CD4-positive, CD25-positive, alpha-beta regulatory T cell (primary cell): Measurements from ENCODE around the gene ERFL. TPM values are rescaled to one million over a fixed set of nuclear protein-coding genes. Genes with fewer than 3 reads are reported as not detected.
A peak's percentile ranks its signal among the peaks of the same experiment; 100 is the strongest.

Experiments used
- ATAC-seq, 2 donors: fragments of 150-1000 bp; cut with Tn5 transposase; one replicate each; pipeline ENCODE4 v1.10.0; 2021; ENCODE audit warnings: low read depth in 2 of 2, moderate number of reproducible peaks in 2 of 2, moderate library complexity in 1 of 2
- DNase-seq, 3 donors: peaks; one replicate each; pipeline versions ENCODE4 v3.0.0 to v3.0.0-alpha.2; 2012 to 2022; ENCODE audit warnings: mixed read lengths in 1 of 3
- H3K27ac ChIP-seq: one replicate; pipeline ENCODE4 v1.7.0; 2013; ENCODE audit warnings: mild to moderate bottlenecking, low read length; ENCODE audit not compliant: insufficient read depth, poor library complexity, severe bottlenecking
- H3K27me3 ChIP-seq: one replicate; pipeline ENCODE4 v1.7.0; 2013; ENCODE audit warnings: low read length; ENCODE audit not compliant: control insufficient read depth, insufficient read depth
- H3K36me3 ChIP-seq: one replicate; pipeline ENCODE4 v1.7.0; 2013; ENCODE audit warnings: mild to moderate bottlenecking, low read length, moderate library complexity; ENCODE audit not compliant: control insufficient read depth, insufficient read depth
- H3K4me1 ChIP-seq: 2 replicates; pipeline ENCODE4 v1.7.0; 2013; ENCODE audit warnings: mild to moderate bottlenecking, low read length; ENCODE audit not compliant: insufficient read depth, control insufficient read depth, poor library complexity, severe bottlenecking
- H3K4me3 ChIP-seq: one replicate; pipeline ENCODE4 v1.7.0; 2013; ENCODE audit warnings: low read depth, mild to moderate bottlenecking, low read length, moderate library complexity
- H3K9me3 ChIP-seq, 2 experiments: 1 replicate in 1 of 2; 2 replicates in 1 of 2; pipeline ENCODE4 v1.7.0; 2013; ENCODE audit warnings: low read length in 2 of 2, mild to moderate bottlenecking in 1 of 2, moderate library complexity in 1 of 2; ENCODE audit not compliant: control insufficient read depth in 2 of 2
- H3K27ac Mint-ChIP-seq, 3 donors: one replicate each; pipeline ENCODE4 v1.8.0; 2020 to 2022; ENCODE audit warnings: mild to moderate bottlenecking in 3 of 3, mixed read lengths in 3 of 3, moderate library complexity in 2 of 3
- H3K27me3 Mint-ChIP-seq: one replicate; pipeline ENCODE4 v1.8.0; 2022; ENCODE audit warnings: mild to moderate bottlenecking, mixed read lengths
- H3K36me3 Mint-ChIP-seq: one replicate; pipeline ENCODE4 v1.8.0; 2020; ENCODE audit warnings: mixed read lengths
- H3K4me1 Mint-ChIP-seq, 4 donors: one replicate each; pipeline ENCODE4 v1.8.0; 2020 to 2022; ENCODE audit warnings: mixed read lengths in 4 of 4, mild to moderate bottlenecking in 1 of 4
- H3K4me3 Mint-ChIP-seq, 4 donors: one replicate each; pipeline ENCODE4 v1.8.0; 2020 to 2022; ENCODE audit warnings: mild to moderate bottlenecking in 4 of 4, mixed read lengths in 4 of 4, moderate library complexity in 3 of 4
- H3K9me3 Mint-ChIP-seq, 7 donors: one replicate each; pipeline ENCODE4 v1.8.0; 2020 to 2022; ENCODE audit warnings: mixed read lengths in 7 of 7, mild to moderate bottlenecking in 3 of 7, moderate library complexity in 2 of 7
- polyA plus RNA-seq, 4 donors: library from polyadenylated mRNA; unstranded; fragments of 300-500 nt; fragmentation: Illumina TruSeq; gene quantifications; one replicate each; pipeline ENCODE4 v1.2.3, GENCODE V29; 2021
- total RNA-seq: library from RNA; stranded (reverse); gene quantifications from one replicate; pipeline ENCODE4 v1.2.3, GENCODE V29; 2022

ERFL gene
- total and polyA plus RNA-seq, 5 donors from 2014 or later = 4.7 TPM; not detected in 4

GRCh38 chr19:41965106-41965505 lies 36.9 kb upstream of the ERFL start:
- no peaks in the 10 kb centered on the region for H3K4me1 ChIP-seq
- H3K4me3 ChIP-seq = no peak overlapping the region
- Mint-ChIP-seq H3K27me3 (no peaks in the 10 kb centered on the region), H3K4me3 (no peak overlapping the region), H3K36me3 (peaks cover 11% of the 10 kb centered on the region), H3K4me1 (no peaks in the 10 kb centered on the region), H3K9me3 (peaks cover 0 to 1% (median 0%) of the 10 kb centered on the region in 7 donors), H3K27ac (no peak overlapping the region)
- DNase-seq (no peak), ATAC-seq (no peak)
- no peak overlapping the region for H3K27ac ChIP-seq
- H3K9me3 ChIP-seq = no peaks in the 10 kb centered on the region
- H3K36me3 ChIP-seq = no peaks in the 10 kb centered on the region
- no peaks in the 10 kb centered on the region for H3K27me3 ChIP-seq

DNA sequence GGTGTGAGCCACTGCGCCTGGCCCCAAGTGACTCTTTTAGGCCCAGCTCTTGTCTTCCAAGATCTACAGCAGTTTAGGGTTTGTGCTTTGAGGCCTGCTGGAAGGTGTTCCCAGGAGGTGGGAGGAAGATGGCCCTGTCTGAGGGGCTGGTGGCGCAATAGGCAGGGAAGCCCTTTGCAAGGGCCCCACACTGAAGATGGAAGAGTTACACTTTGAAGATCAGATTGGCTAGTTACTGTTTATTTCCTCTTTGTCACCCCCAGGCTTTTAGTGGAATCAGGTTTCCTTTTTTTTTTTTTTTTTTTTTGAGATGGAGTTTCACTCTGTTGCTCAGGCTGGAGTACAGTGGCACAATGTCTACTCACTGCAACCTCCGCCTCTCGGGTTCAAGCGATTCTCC lies 32.7 kb upstream of the ERFL start:
- no peak for ATAC-seq
- Histone ChIP-seq H3K4me1 (peaks cover 15% of the 10 kb centered on the region), H3K36me3 (no peaks in the 10 kb centered on the region), H3K4me3 (no peak overlapping the region), H3K27ac (no peak overlapping the region), H3K27me3 (no peaks in the 10 kb centered on the region), H3K9me3 (no peaks in the 10 kb centered on the region)
- Mint-ChIP-seq H3K4me1 (peaks cover 5 to 23% (median 12%) of the 10 kb centered on the region in 4 donors), H3K27me3 (no peaks in the 10 kb centered on the region), H3K27ac (no peak overlapping the region), H3K36me3 (peaks cover 6% of the 10 kb centered on the region), H3K4me3 (peak overlapping the region in 3 of 4 donors; percentile 37 to 78 (median 47)), H3K9me3 (no peaks in the 10 kb centered on the region)
- no peak for DNase-seq

- Mint-ChIP-seq H3K4me3 (peak within 1 kb of the TSS; percentile 85 to 95 (median 92)), H3K4me1 (peaks cover 5 to 23% (median 12%) of the 10 kb centered on the region in 4 donors), H3K9me3 (no peaks in the 10 kb centered on the region), H3K27me3 (no peaks in the 10 kb centered on the region), H3K36me3 (peaks cover 6% of the 10 kb centered on the region), H3K27ac (peak within 1 kb of the TSS; percentile 76 to 92 (median 85))
- Histone ChIP-seq H3K9me3 (no peaks in the 10 kb centered on the region), H3K4me3 (peak within 1 kb of the TSS; percentile 62), H3K4me1 (peaks cover 15% of the 10 kb centered on the region), H3K27ac (peak within 1 kb of the TSS; percentile 81), H3K36me3 (no peaks in the 10 kb centered on the region), H3K27me3 (no peaks in the 10 kb centered on the region)
- DNase-seq (peak; percentile 85 to 93 (median 87)), ATAC-seq (peak; percentile 92 to 95)
These were observed 31.1 kb upstream of the ERFL start, which contains the start of gene RABAC1 for GRCh38 chr19:41959056-41960053. Gene RABAC1 (minus strand): TSS chr19:41959321. CDS start chr19:41959292, 29 bp downstream.

GRCh38 chr19:41958367-41959055 lies 30.3 kb upstream of the ERFL start:
- ATAC-seq = peak; percentile 46 to 59
- H3K27ac Mint-ChIP-seq = peak overlapping the region; percentile 56 to 92 (median 82)
- Histone ChIP-seq H3K4me3 (peak overlapping the region; percentile 51), H3K27ac (peak overlapping the region; percentile 81), H3K27me3 (no peaks in the 10 kb centered on the region), H3K9me3 (no peaks in the 10 kb centered on the region), H3K36me3 (no peaks in the 10 kb centered on the region), H3K4me1 (peaks cover 15% of the 10 kb centered on the region)
- DNase-seq = peak; percentile 76 to 85 (median 81)
- no peaks in the 10 kb centered on the region for H3K9me3 Mint-ChIP-seq
- H3K36me3 Mint-ChIP-seq = peaks cover 6% of the 10 kb centered on the region
- peak overlapping the region; percentile 85 to 95 (median 92) for H3K4me3 Mint-ChIP-seq
- no peaks in the 10 kb centered on the region for H3K27me3 Mint-ChIP-seq
- H3K4me1 Mint-ChIP-seq = peaks cover 5 to 23% (median 12%) of the 10 kb centered on the region in 4 donors

DNA sequence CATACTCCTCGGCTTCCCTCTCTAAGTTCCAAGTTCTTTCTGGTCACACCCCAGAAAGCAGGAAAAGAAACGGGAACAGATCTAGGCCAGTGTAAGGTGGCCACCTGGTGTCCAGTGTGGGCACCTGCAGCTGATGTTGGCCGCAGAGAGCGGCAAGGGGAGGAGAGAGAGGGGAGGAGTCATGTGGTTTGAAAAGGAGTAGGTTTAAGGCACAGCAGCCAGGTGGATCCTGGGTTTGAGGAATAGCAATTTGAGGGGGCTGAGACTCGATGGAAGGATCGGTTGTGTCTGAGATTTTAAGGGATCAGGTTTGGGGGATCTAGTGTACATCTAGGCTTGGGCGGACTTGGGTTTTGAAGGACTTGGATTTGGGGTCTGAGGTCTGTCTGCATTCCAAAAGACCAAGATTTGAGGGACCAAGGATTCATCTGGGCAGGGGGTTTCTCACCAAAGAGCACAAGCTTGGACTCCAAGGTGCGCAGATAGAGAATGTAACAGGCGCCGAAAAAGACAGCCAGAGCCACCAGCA lies 29.7 kb upstream of the ERFL start:
- peak overlapping the region; percentile 69 to 90 (median 82) for H3K27ac Mint-ChIP-seq
- Histone ChIP-seq H3K36me3 (no peaks in the 10 kb centered on the region), H3K4me1 (peaks cover 15% of the 10 kb centered on the region), H3K9me3 (no peaks in the 10 kb centered on the region), H3K27me3 (no peaks in the 10 kb centered on the region), H3K4me3 (peak overlapping the region; percentile 51), H3K27ac (peak overlapping the region; percentile 81)
- peak in 2 of 3 donors; percentile 33 to 64 for DNase-seq
- peak overlapping the region; percentile 85 to 95 (median 92) for H3K4me3 Mint-ChIP-seq
- ATAC-seq = no peak
- peaks cover 5 to 23% (median 12%) of the 10 kb centered on the region in 4 donors for H3K4me1 Mint-ChIP-seq
- H3K36me3 Mint-ChIP-seq = peaks cover 6% of the 10 kb centered on the region
- no peaks in the 10 kb centered on the region for H3K9me3 Mint-ChIP-seq
- no peaks in the 10 kb centered on the region for H3K27me3 Mint-ChIP-seq

DNA sequence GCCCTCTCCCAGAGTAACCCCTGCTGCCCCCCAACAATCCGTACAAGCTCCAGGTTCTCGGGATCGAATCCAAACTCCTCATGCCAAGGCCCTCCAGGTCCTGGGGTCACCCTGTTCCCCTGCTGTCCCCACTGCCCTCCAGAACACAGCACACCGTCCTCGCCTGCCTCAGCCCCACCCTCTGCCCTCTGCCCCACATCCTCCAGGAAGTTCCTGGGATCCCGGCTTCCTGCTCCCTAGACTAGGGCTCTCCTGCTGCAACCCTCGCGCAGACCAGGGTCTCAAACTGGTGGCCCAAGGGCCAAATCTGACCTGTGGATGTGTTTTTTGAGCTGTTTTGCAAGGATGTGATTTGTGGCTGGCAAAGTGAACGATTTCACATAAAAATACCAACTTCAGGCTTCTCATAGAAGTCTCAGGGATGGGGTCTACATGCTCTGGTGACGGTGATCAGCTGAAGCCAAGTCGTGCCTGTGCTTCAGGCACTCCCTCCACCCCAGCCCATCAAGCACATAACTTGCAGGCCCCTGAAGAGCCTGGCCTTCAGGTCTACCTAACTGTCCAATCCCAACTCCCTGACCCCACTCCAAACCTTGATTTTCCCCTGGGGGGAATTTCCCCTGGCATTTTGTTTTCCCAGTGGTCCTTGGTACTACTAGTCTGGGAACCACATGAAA lies 29.1 kb upstream of the ERFL start:
- peaks cover 6% of the 10 kb centered on the region for H3K36me3 Mint-ChIP-seq
- H3K9me3 ChIP-seq = no peaks in the 10 kb centered on the region
- no peak overlapping the region for H3K4me3 ChIP-seq
- no peak for DNase-seq
- no peaks in the 10 kb centered on the region for H3K27me3 ChIP-seq
- peak overlapping the region in 2 of 3 donors; percentile 69 to 82 for H3K27ac Mint-ChIP-seq
- H3K4me1 ChIP-seq = peaks cover 15% of the 10 kb centered on the region
- no peaks in the 10 kb centered on the region for H3K9me3 Mint-ChIP-seq
- no peak overlapping the region for H3K27ac ChIP-seq
- peak overlapping the region; percentile 85 to 95 (median 92) for H3K4me3 Mint-ChIP-seq
- peaks cover 5 to 23% (median 12%) of the 10 kb centered on the region in 4 donors for H3K4me1 Mint-ChIP-seq
- H3K27me3 Mint-ChIP-seq = no peaks in the 10 kb centered on the region
- no peaks in the 10 kb centered on the region for H3K36me3 ChIP-seq
- no peak for ATAC-seq

- no peaks in the 10 kb centered on the region for H3K9me3 Mint-ChIP-seq
- H3K27me3 Mint-ChIP-seq = no peaks in the 10 kb centered on the region
- H3K27me3 ChIP-seq = no peaks in the 10 kb centered on the region
- peaks cover 6% of the 10 kb centered on the region for H3K36me3 Mint-ChIP-seq
- H3K4me1 Mint-ChIP-seq = peaks cover 5 to 25% (median 14%) of the 10 kb centered on the region in 4 donors
- DNase-seq (no peak), ATAC-seq (no peak)
- no peak overlapping the region for H3K4me3 ChIP-seq
- H3K4me1 ChIP-seq = peaks cover 18% of the 10 kb centered on the region
- H3K36me3 ChIP-seq = no peaks in the 10 kb centered on the region
- H3K27ac ChIP-seq = no peak overlapping the region
- H3K4me3 Mint-ChIP-seq = peak overlapping the region in 3 of 4 donors; percentile 21 to 62 (median 58)
- no peaks in the 10 kb centered on the region for H3K9me3 ChIP-seq
- H3K27ac Mint-ChIP-seq = no peak overlapping the region
These were observed 28.4 kb upstream of the ERFL start for GRCh38 chr19:41956621-41957020.
